IMR-90 (cell line): ENCODE results near the gene UNC13B. TPM values are rescaled to one million over a fixed set of nuclear protein-coding genes. Genes with fewer than 3 reads are reported as not detected.
A peak's percentile ranks its signal among the peaks of the same experiment; 100 is the strongest.

Source experiments
- ATAC-seq: fragments of 200-7000 bp; cut with Tn5 transposase; 2 replicates; pipeline ENCODE4 v1.9.1; 2020; ENCODE audit warnings: low read depth, mild to moderate bottlenecking, moderate library complexity
- BruUV-seq: library from RNA; stranded (reverse); fragments of 400-500 nt; replicated peaks from 2 replicates; lab custom pipeline; 2021; lab: Mats Ljungman, UMichigan
- CTCF ChIA-PET: fragments of 300-600 bp; formaldehyde crosslinking; extraction: SDS; loops from one replicate; lab custom pipeline; 2021; ENCODE audit warnings: antibody characterized with exemption; lab: Yijun Ruan, JAX
- POLR2A ChIA-PET: fragments of 300-600 bp; sonication (Branson Sonifier 250); formaldehyde crosslinking; loops from one replicate; lab custom pipeline; 2022; ENCODE audit warnings: antibody characterized with exemption; ENCODE audit not compliant: unreplicated experiment; lab: Charles Lee
- DNase-seq: peaks from one replicate; pipeline ENCODE4 v3.0.0; 2013
- H2AFZ ChIP-seq: replicated peaks from 2 replicates; pipeline ENCODE3; 2013; ENCODE audit warnings: low read length, mild to moderate bottlenecking; ENCODE audit not compliant: poor library complexity
- H2AK5ac ChIP-seq: 2 replicates; pipeline ENCODE4 v1.6.1; 2013; ENCODE audit warnings: low read depth, low read length, inconsistent platforms
- H2AK9ac ChIP-seq: replicated peaks from 2 replicates; pipeline ENCODE3; 2013; ENCODE audit warnings: mild to moderate bottlenecking, low read depth, low read length, moderate library complexity; ENCODE audit not compliant: poor library complexity
- H2BK120ac ChIP-seq: 2 replicates; pipeline ENCODE4 v1.6.1; 2013; ENCODE audit warnings: low read depth, low read length, inconsistent platforms
- H2BK15ac ChIP-seq: 3 replicates; pipeline ENCODE4 v1.6.1; 2013; ENCODE audit warnings: low read depth, low read length, inconsistent platforms
- H2BK20ac ChIP-seq: 2 replicates; pipeline ENCODE4 v1.6.1; 2013; ENCODE audit warnings: low read depth, mild to moderate bottlenecking, inconsistent platforms, low read length, moderate library complexity
- H2BK5ac ChIP-seq: 2 replicates; pipeline ENCODE4 v1.6.1; 2013; ENCODE audit warnings: mild to moderate bottlenecking, low read depth, low read length, inconsistent platforms; ENCODE audit not compliant: poor library complexity, severe bottlenecking
- H3K14ac ChIP-seq: replicated peaks from 2 replicates; pipeline ENCODE4 v1.6.1; 2013; ENCODE audit warnings: low read depth, low read length, inconsistent platforms
- H3K18ac ChIP-seq: 2 replicates; pipeline ENCODE4 v1.6.1; 2013; ENCODE audit warnings: low read depth, low read length, control low read depth
- H3K23ac ChIP-seq: 2 replicates; pipeline ENCODE4 v1.6.1; 2013; ENCODE audit warnings: low read depth, low read length, inconsistent platforms
- H3K27ac ChIP-seq: 2 replicates; pipeline ENCODE4 v1.5.1; 2013; ENCODE audit warnings: mild to moderate bottlenecking, control low read depth, low read length; ENCODE audit not compliant: insufficient read depth
- H3K27me3 ChIP-seq: 2 replicates; pipeline ENCODE4 v1.6.1; 2013; ENCODE audit warnings: low read length; ENCODE audit not compliant: control insufficient read depth, insufficient read depth
- H3K36me3 ChIP-seq: 2 replicates; pipeline ENCODE4 v1.6.1; 2013; ENCODE audit warnings: low read length, mixed read lengths; ENCODE audit not compliant: control insufficient read depth, insufficient read depth
- H3K4ac ChIP-seq: 2 replicates; pipeline ENCODE4 v1.6.1; 2013; ENCODE audit warnings: low read depth, low read length, inconsistent platforms
- H3K4me1 ChIP-seq: 2 replicates; pipeline ENCODE4 v1.6.1; 2013; ENCODE audit warnings: low read length, mixed read lengths; ENCODE audit not compliant: control insufficient read depth, insufficient read depth
- H3K4me2 ChIP-seq: 2 replicates; pipeline ENCODE4 v1.6.1; 2013; ENCODE audit warnings: low read depth, mild to moderate bottlenecking, control low read depth, low read length, moderate library complexity
- H3K4me3 ChIP-seq: 2 replicates; pipeline ENCODE4 v1.5.1; 2013; ENCODE audit warnings: low read depth, mild to moderate bottlenecking, control low read depth, low read length, moderate library complexity; ENCODE audit not compliant: insufficient read depth
- H3K56ac ChIP-seq: 2 replicates; pipeline ENCODE4 v1.6.1; 2013; ENCODE audit warnings: low read length, inconsistent platforms; ENCODE audit not compliant: insufficient read depth; ENCODE audit errors: extremely low read depth
- H3K79me1 ChIP-seq, 2 experiments: 2 replicates each; pipeline ENCODE4 v1.6.1; 2013; ENCODE audit warnings: low read length in 2 of 2, inconsistent platforms in 1 of 2, low read depth in 1 of 2
- H3K9ac ChIP-seq: 2 replicates; pipeline ENCODE4 v1.6.1; 2013; ENCODE audit warnings: low read depth, low read length, control low read depth
- H3K9me1 ChIP-seq: 2 replicates; pipeline ENCODE4 v1.6.1; 2013; ENCODE audit warnings: low read length, inconsistent platforms; ENCODE audit not compliant: insufficient read depth
- H3K9me3 ChIP-seq: 2 replicates; pipeline ENCODE4 v1.6.1; 2013; ENCODE audit warnings: low read length; ENCODE audit not compliant: control insufficient read depth, insufficient read depth
- H4K20me1 ChIP-seq: 2 replicates; pipeline ENCODE4 v1.6.1; 2013; ENCODE audit warnings: low read length, inconsistent platforms; ENCODE audit not compliant: insufficient read depth
- H4K5ac ChIP-seq: 2 replicates; pipeline ENCODE4 v1.6.1; 2013; ENCODE audit warnings: mild to moderate bottlenecking, low read depth, low read length, control low read depth
- H4K8ac ChIP-seq, 2 experiments: 2 replicates each; pipeline ENCODE4 v1.6.1; 2013; ENCODE audit warnings: low read depth in 2 of 2, low read length in 2 of 2, control low read depth in 1 of 2, inconsistent platforms in 1 of 2
- H4K91ac ChIP-seq: 2 replicates; pipeline ENCODE4 v1.6.1; 2013; ENCODE audit warnings: low read depth, low read length, inconsistent platforms; ENCODE audit not compliant: insufficient read depth
- CEBPB ChIP-seq: IDR thresholded peaks from 2 replicates; pipeline ENCODE4 v1.6.1; 2012; ENCODE audit warnings: low read depth, low read length, improper control_type of control experiment
- CHD1 ChIP-seq: IDR thresholded peaks from 2 replicates; pipeline ENCODE4 v1.6.1; 2012; ENCODE audit warnings: low read depth, low read length, improper control_type of control experiment
- FOS ChIP-seq: fragments of 150-350 bp; IDR thresholded peaks from 2 replicates; pipeline ENCODE4 v1.6.1; 2016; ENCODE audit warnings: low read depth, low read length
- MAZ ChIP-seq: IDR thresholded peaks from 2 replicates; pipeline ENCODE4 v1.6.1; 2012; ENCODE audit warnings: low read depth, mild to moderate bottlenecking, low read length, improper control_type of control experiment, moderate library complexity, borderline replicate concordance
- MXI1 ChIP-seq: IDR thresholded peaks from 2 replicates; pipeline ENCODE4 v1.6.1; 2012; ENCODE audit warnings: low read depth, mild to moderate bottlenecking, low read length, moderate library complexity, borderline replicate concordance
- NFE2L2 ChIP-seq: fragments of 150-350 bp; IDR thresholded peaks from 2 replicates; pipeline ENCODE4 v1.6.1; 2016; ENCODE audit warnings: low read depth, mild to moderate bottlenecking, low read length
- RAD21 ChIP-seq: IDR thresholded peaks from 2 replicates; pipeline ENCODE4 v1.6.1; 2012; ENCODE audit warnings: low read length, improper control_type of control experiment
- RCOR1 ChIP-seq: IDR thresholded peaks from 2 replicates; pipeline ENCODE4 v1.6.1; 2012; ENCODE audit warnings: mild to moderate bottlenecking, low read length, improper control_type of control experiment; ENCODE audit not compliant: insufficient replicate concordance
- RFX5 ChIP-seq: IDR thresholded peaks from 2 replicates; pipeline ENCODE4 v1.8.0; 2012; ENCODE audit warnings: low read depth, mild to moderate bottlenecking, low read length, moderate library complexity
- SMC3 ChIP-seq: fragments of 150-350 bp; IDR thresholded peaks from 2 replicates; pipeline ENCODE4 v1.6.1; 2016; ENCODE audit warnings: low read depth, mild to moderate bottlenecking, antibody characterized with exemption, low read length, moderate library complexity
- USF2 ChIP-seq: fragments of 150-350 bp; IDR thresholded peaks from 2 replicates; pipeline ENCODE4 v1.6.1; 2017; ENCODE audit warnings: mild to moderate bottlenecking, antibody characterized with exemption, low read length, low read depth
- WGBS, 2 experiments: methylation state at CpG; one replicate each; pipeline versions ENCODE4 v1.1.5 to v1.1.7; 2013; ENCODE audit warnings: missing lambda C conversion rate in 2 of 2; ENCODE audit not compliant: insufficient read length in 1 of 2; ENCODE audit errors: extremely low coverage in 2 of 2; 5-methylcytosine and 5-hydroxymethylcytosine counted together
- dilution Hi-C: fragments of 300-500 bp; cut with HindIII; formaldehyde crosslinking; loops from one replicate; pipeline ENCODE4 v1.14.3; 2018; ENCODE audit warnings: low sequenced_read_pairs; ENCODE audit not compliant: unreplicated experiment
- in situ Hi-C: fragments of 300-500 bp; cut with MboI; formaldehyde crosslinking; loops from 3 replicates; pipeline ENCODE4 v1.14.3; 2019; ENCODE audit warnings: low sequenced_read_pairs, inconsistent platforms, mixed read lengths
- intact Hi-C: fragments of 100-400 bp; cut with micrococcal nuclease; formaldehyde crosslinking; loops from 2 replicates; pipeline ENCODE4 v1.10.0; 2022
- polyA plus RNA-seq, 3 experiments: library from polyadenylated mRNA; depleted of rRNA; stranded (reverse); fragments of >200 nt; gene quantifications; 2 replicates each; pipeline ENCODE4 v1.2.3, GENCODE V29; 2012; ENCODE audit warnings: low replicate concordance in 1 of 3
- total RNA-seq: library from RNA; depleted of rRNA; stranded (reverse); fragments of >200 nt; gene quantifications from 2 replicates; pipeline ENCODE4 v1.2.3, GENCODE V29; 2012
- TF ChIP-seq, protein P1 (sequence below): conservative IDR thresholded peaks from 2 replicates; pipeline ENCODE4 v1.5.1; 2012; ENCODE audit warnings: mild to moderate bottlenecking, low read depth, low read length, improper control_type of control experiment
- TF ChIP-seq, protein P2 (sequence below): fragments of 150-350 bp; IDR thresholded peaks from 2 replicates; pipeline ENCODE4 v1.6.1; 2016; ENCODE audit warnings: low read depth, mild to moderate bottlenecking, low read length, moderate library complexity, borderline replicate concordance

UNC13B gene
- total and polyA plus RNA-seq, 2 of the 4 experiments (the other 2 are of a cell fraction) = 7.5 to 14.3 TPM

- dilution Hi-C loops (no loop called here), intact Hi-C loops (no loop called here)
- no CpG with 5 or more reads among the region's 1 CpG for WGBS, 2 experiments
Observed at GRCh38 chr9:35340046-35340445, 178.2 kb downstream of the UNC13B start.

More at GRCh38 chr9:35340046-35340445, 178.2 kb downstream of the UNC13B start:
- H3K27ac ChIP-seq = no peak overlapping the region
- no peak overlapping the region for H2BK15ac ChIP-seq
- H3K9ac ChIP-seq = no peak overlapping the region
- H3K4ac ChIP-seq = no peak overlapping the region
- H3K79me1 ChIP-seq = 0 out of 4 replicates have a peak, but pooled peaks cover 0 to 6% of the 10 kb centered on the region in 2 experiments
- peaks cover 14% of the 10 kb centered on the region for H3K9me1 ChIP-seq
- H3K56ac ChIP-seq = no peak overlapping the region
- no peaks in the 10 kb centered on the region for H3K27me3 ChIP-seq
- H3K14ac ChIP-seq = no peak overlapping the region
- H2BK5ac ChIP-seq = no peak overlapping the region
- no peaks in the 10 kb centered on the region for H3K36me3 ChIP-seq
- H3K4me2 ChIP-seq = no peak overlapping the region
- H2AK5ac ChIP-seq = no peak overlapping the region
- in situ Hi-C loops = no loop called here
- ATAC-seq (no peak), DNase-seq (peak; percentile 25)
- H4K8ac ChIP-seq = no peak overlapping the region
- no peak overlapping the region for H3K4me3 ChIP-seq
- TF ChIP-seq RCOR1 (no peak), NFE2L2 (no peak), SMC3 (no peak), CHD1 (no peak), FOS (no peak), MXI1 (no peak), RFX5 (no peak), RAD21 (no peak), USF2 (no peak), MAZ (no peak), CEBPB (no peak)
- TF ChIP-seq, protein P1, sequence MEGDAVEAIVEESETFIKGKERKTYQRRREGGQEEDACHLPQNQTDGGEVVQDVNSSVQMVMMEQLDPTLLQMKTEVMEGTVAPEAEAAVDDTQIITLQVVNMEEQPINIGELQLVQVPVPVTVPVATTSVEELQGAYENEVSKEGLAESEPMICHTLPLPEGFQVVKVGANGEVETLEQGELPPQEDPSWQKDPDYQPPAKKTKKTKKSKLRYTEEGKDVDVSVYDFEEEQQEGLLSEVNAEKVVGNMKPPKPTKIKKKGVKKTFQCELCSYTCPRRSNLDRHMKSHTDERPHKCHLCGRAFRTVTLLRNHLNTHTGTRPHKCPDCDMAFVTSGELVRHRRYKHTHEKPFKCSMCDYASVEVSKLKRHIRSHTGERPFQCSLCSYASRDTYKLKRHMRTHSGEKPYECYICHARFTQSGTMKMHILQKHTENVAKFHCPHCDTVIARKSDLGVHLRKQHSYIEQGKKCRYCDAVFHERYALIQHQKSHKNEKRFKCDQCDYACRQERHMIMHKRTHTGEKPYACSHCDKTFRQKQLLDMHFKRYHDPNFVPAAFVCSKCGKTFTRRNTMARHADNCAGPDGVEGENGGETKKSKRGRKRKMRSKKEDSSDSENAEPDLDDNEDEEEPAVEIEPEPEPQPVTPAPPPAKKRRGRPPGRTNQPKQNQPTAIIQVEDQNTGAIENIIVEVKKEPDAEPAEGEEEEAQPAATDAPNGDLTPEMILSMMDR = no peak
- TF ChIP-seq, protein P2, sequence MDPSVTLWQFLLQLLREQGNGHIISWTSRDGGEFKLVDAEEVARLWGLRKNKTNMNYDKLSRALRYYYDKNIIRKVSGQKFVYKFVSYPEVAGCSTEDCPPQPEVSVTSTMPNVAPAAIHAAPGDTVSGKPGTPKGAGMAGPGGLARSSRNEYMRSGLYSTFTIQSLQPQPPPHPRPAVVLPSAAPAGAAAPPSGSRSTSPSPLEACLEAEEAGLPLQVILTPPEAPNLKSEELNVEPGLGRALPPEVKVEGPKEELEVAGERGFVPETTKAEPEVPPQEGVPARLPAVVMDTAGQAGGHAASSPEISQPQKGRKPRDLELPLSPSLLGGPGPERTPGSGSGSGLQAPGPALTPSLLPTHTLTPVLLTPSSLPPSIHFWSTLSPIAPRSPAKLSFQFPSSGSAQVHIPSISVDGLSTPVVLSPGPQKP = no peak
- no peak overlapping the region for H4K91ac ChIP-seq
- no peaks in the 10 kb centered on the region for H3K9me3 ChIP-seq
- peaks cover 18% of the 10 kb centered on the region for H3K4me1 ChIP-seq
- POLR2A ChIA-PET = no interaction called here
- CTCF ChIA-PET = interaction anchor here (0.6 kb wide), 1 partner anchor 588 kb away, joined by 3 read pairs; no protein-coding TSS in a partner anchor
- H4K20me1 ChIP-seq = no peaks in the 10 kb centered on the region
- no peak overlapping the region for H2BK20ac ChIP-seq
- H2AK9ac ChIP-seq = no peak overlapping the region
- BruUV-seq = no TSS peak
- H4K5ac ChIP-seq = no peak overlapping the region
- H2AFZ ChIP-seq = no peak overlapping the region
- no peak overlapping the region for H3K23ac ChIP-seq
- no peak overlapping the region; the same call in 1 of the 2 replicates for H3K18ac ChIP-seq
- no peak overlapping the region for H2BK120ac ChIP-seq
